HCT116 (cell line): ENCODE results near the gene GARS1. TPM values are rescaled to one million over a fixed set of nuclear protein-coding genes. Genes with fewer than 3 reads are reported as not detected.

Source experiments
- ATAC-seq: fragments of 200-7000 bp; cut with Tn5 transposase; 2 replicates; pipeline ENCODE4 v1.9.1; 2020; ENCODE audit warnings: mild to moderate bottlenecking, moderate library complexity
- BruUV-seq: library from RNA; stranded (reverse); fragments of 400-500 nt; replicated peaks from 2 replicates; lab custom pipeline; 2021; lab: Mats Ljungman, UMichigan
- CTCF ChIA-PET: fragments of 300-600 bp; sonication (Branson Sonifier 250); formaldehyde crosslinking; loops from one replicate; lab custom pipeline; 2021; ENCODE audit warnings: antibody characterized with exemption; lab: Charles Lee
- POLR2A ChIA-PET: fragments of 300-600, 350-600 bp; sonication (Branson Sonifier 250); formaldehyde crosslinking; loops from one replicate; lab custom pipeline; 2021; ENCODE audit warnings: antibody characterized with exemption; lab: Charles Lee
- RAD21 ChIA-PET, 2 experiments: fragments of 300-600 bp; sonication (Branson Sonifier 250); formaldehyde crosslinking; loops; one replicate each; lab custom pipeline; 2023; ENCODE audit warnings: low total read pairs in 2 of 2; ENCODE audit not compliant: uncharacterized antibody in 2 of 2, unreplicated experiment in 2 of 2, low non-redundant PET in 1 of 2; lab: Charles Lee
- DNase-seq: peaks from one replicate; pipeline ENCODE4 v3.0.0-alpha.2; 2010; ENCODE audit warnings: low read depth, low spot score
- H2AFZ ChIP-seq: fragments of 200-600 bp; shearing (Covaris generic), sonication (generic); 2 replicates; pipeline ENCODE4 v1.6.1; 2017; ENCODE audit warnings: low read depth, mixed run types, mixed read lengths, antibody characterized with exemption, low read length; ENCODE audit not compliant: poor library complexity, severe bottlenecking
- H3K27ac ChIP-seq: 2 replicates; pipeline ENCODE4 v1.5.1; 2012; ENCODE audit warnings: low read depth, low read length
- H3K27me3 ChIP-seq: fragments of 200-600 bp; sonication (generic); 2 replicates; pipeline ENCODE4 v1.6.1; 2016; ENCODE audit warnings: mixed run types, low read length, mixed read lengths; ENCODE audit not compliant: insufficient read depth
- H3K36me3 ChIP-seq, 2 experiments: fragments of 200-500 bp in 1 of 2; fragments of 200-600 bp in 1 of 2; sonication (Bioruptor generic) in 1 of 2; sonication (generic) in 1 of 2; 2 replicates each; pipeline versions ENCODE4 v1.5.1 to v1.6.1; 2014 to 2016; ENCODE audit warnings: low read length in 2 of 2, inconsistent platforms in 1 of 2, mixed read lengths in 1 of 2, mixed run types in 1 of 2; ENCODE audit not compliant: insufficient read depth in 2 of 2, control insufficient read depth in 1 of 2
- H3K4me1 ChIP-seq, 2 experiments: fragments of 200-600 bp in 1 of 2; sonication (generic) in 1 of 2; 2 replicates each; pipeline versions ENCODE4 v1.5.1 to v1.6.1; 2012 to 2017; ENCODE audit warnings: low read length in 2 of 2, inconsistent platforms in 1 of 2, mild to moderate bottlenecking in 1 of 2, mixed read lengths in 1 of 2, mixed run types in 1 of 2, moderate library complexity in 1 of 2; ENCODE audit not compliant: insufficient read depth in 2 of 2, control insufficient read depth in 1 of 2
- H3K4me2 ChIP-seq: fragments of 200-600 bp; sonication (generic); 2 replicates; pipeline ENCODE4 v1.6.1; 2017; ENCODE audit warnings: mixed run types, low read length, mixed read lengths
- H3K4me3 ChIP-seq, 2 experiments: fragments of 200-600 bp in 1 of 2; sonication (generic) in 1 of 2; replicated peaks in 1 of 2; 2 replicates each; pipeline ENCODE4 v1.5.1; 2011 to 2016; ENCODE audit warnings: low read length in 2 of 2, control low read depth in 1 of 2, low read depth in 1 of 2, mild to moderate bottlenecking in 1 of 2, mixed read lengths in 1 of 2, mixed run types in 1 of 2
- H3K79me2 ChIP-seq: fragments of 200-600 bp; sonication (generic); 2 replicates; pipeline ENCODE4 v1.6.1; 2017; ENCODE audit warnings: mild to moderate bottlenecking, mixed run types, low read length, moderate library complexity, mixed read lengths; ENCODE audit not compliant: insufficient read depth
- H3K9ac ChIP-seq: fragments of 200-600 bp; sonication (generic); 2 replicates; pipeline ENCODE4 v1.6.1; 2016; ENCODE audit warnings: low read length, mixed read lengths
- H3K9me2 ChIP-seq: fragments of 200-600 bp; sonication (generic), shearing (Covaris generic); 2 replicates; pipeline ENCODE4 v1.6.1; 2017; ENCODE audit warnings: mixed run types, mild to moderate bottlenecking, moderate library complexity; ENCODE audit not compliant: insufficient read depth
- H3K9me3 ChIP-seq, 2 experiments: fragments of 200-500 bp in 1 of 2; fragments of 200-600 bp in 1 of 2; sonication (Bioruptor generic) in 1 of 2; sonication (generic) in 1 of 2; 2 replicates each; pipeline ENCODE4 v1.6.1; 2014 to 2017; ENCODE audit warnings: low read length in 2 of 2, mixed read lengths in 2 of 2, inconsistent platforms in 1 of 2, low read depth in 1 of 2, mild to moderate bottlenecking in 1 of 2, mixed run types in 1 of 2, moderate library complexity in 1 of 2; ENCODE audit not compliant: control insufficient read depth in 1 of 2, insufficient read depth in 1 of 2
- H4K20me1 ChIP-seq: fragments of 200-600 bp; sonication (generic), shearing (Covaris generic); 2 replicates; pipeline ENCODE4 v1.6.1; 2017; ENCODE audit warnings: mixed run types, mild to moderate bottlenecking, moderate library complexity; ENCODE audit not compliant: insufficient read depth
- CEBPB ChIP-seq: IDR thresholded peaks from 2 replicates; pipeline ENCODE4 v1.6.1; 2012; ENCODE audit warnings: low read depth
- ELF1 ChIP-seq: IDR thresholded peaks from 2 replicates; pipeline ENCODE4 v1.6.1; 2012; ENCODE audit warnings: low read depth, borderline replicate concordance
- FOSL1 ChIP-seq: IDR thresholded peaks from 2 replicates; pipeline ENCODE4 v1.6.1; 2012; ENCODE audit warnings: low read depth
- JUND ChIP-seq: IDR thresholded peaks from 2 replicates; pipeline ENCODE4 v1.6.1; 2012
- SRF ChIP-seq: IDR thresholded peaks from 2 replicates; pipeline ENCODE4 v1.6.1; 2012; ENCODE audit warnings: low read depth
- intact Hi-C: fragments of 100-400 bp; cut with micrococcal nuclease; formaldehyde crosslinking; loops from 2 replicates; pipeline ENCODE4 v1.10.0; 2022
- total RNA-seq: library from RNA; stranded (reverse); gene quantifications from one replicate; pipeline ENCODE4 v1.2.1, GENCODE V29; 2021; ENCODE audit not compliant: unreplicated experiment
- TF ChIP-seq, protein P1 (sequence below), 3 experiments: fragments of 200-600 bp in 1 of 3; sonication (generic) in 1 of 3; IDR thresholded peaks in 2 of 3; conservative IDR thresholded peaks in 1 of 3; 2 replicates each; pipeline ENCODE4 v1.5.1; 2012 to 2017; ENCODE audit warnings: low read depth in 2 of 3, low read length in 2 of 3, antibody characterized with exemption in 1 of 3, borderline replicate concordance in 1 of 3, control low read depth in 1 of 3, mild to moderate bottlenecking in 1 of 3, mixed read lengths in 1 of 3, mixed run types in 1 of 3, moderate library complexity in 1 of 3; ENCODE audit not compliant: insufficient read depth in 1 of 3
- TF ChIP-seq, protein P2 (sequence below): IDR thresholded peaks from 2 replicates; pipeline ENCODE4 v1.6.1; 2012
- TF ChIP-seq, protein P3 (sequence below): IDR thresholded peaks from 2 replicates; pipeline ENCODE4 v1.6.1; 2012; ENCODE audit warnings: low read depth

Gene GARS1
- total RNA-seq, 1 experiment from 2014 or later: 329 TPM

DNA sequence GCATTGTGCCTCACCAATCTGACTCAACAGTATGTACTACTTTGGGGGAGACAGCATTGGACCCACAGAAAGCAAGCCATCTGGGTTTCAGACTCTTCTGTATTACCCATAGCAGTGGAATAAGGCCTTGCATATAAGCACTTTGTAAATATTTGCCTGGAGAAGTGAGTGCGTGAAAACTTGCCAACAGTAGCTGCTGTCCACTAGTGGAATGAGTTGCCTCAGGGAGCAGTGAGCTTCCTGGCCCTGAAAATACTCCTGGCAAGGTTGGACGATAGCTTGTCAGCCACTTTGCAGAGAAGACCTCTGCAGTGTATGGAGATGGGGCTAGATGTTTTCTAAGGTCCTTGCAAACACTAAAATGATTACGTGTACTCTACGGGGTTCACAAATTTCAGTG lies 21.6 kb downstream of the GARS1 start:
- BruUV-seq: no TSS peak
- no peak overlapping the region for H3K27ac ChIP-seq
- no peak overlapping the region for H3K4me3 ChIP-seq
- no peak overlapping the region for H3K9ac ChIP-seq
- H3K27me3 ChIP-seq: no peaks in the 10 kb centered on the region
- no peaks in the 10 kb centered on the region for H3K9me2 ChIP-seq
- H3K4me2 ChIP-seq: no peak overlapping the region
- TF ChIP-seq JUND (no peak), ELF1 (no peak), CEBPB (no peak), FOSL1 (no peak), SRF (no peak)
- TF ChIP-seq, protein P1, sequence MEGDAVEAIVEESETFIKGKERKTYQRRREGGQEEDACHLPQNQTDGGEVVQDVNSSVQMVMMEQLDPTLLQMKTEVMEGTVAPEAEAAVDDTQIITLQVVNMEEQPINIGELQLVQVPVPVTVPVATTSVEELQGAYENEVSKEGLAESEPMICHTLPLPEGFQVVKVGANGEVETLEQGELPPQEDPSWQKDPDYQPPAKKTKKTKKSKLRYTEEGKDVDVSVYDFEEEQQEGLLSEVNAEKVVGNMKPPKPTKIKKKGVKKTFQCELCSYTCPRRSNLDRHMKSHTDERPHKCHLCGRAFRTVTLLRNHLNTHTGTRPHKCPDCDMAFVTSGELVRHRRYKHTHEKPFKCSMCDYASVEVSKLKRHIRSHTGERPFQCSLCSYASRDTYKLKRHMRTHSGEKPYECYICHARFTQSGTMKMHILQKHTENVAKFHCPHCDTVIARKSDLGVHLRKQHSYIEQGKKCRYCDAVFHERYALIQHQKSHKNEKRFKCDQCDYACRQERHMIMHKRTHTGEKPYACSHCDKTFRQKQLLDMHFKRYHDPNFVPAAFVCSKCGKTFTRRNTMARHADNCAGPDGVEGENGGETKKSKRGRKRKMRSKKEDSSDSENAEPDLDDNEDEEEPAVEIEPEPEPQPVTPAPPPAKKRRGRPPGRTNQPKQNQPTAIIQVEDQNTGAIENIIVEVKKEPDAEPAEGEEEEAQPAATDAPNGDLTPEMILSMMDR (IDR thresholded peaks at IDR 0.05 in 2 of 3, conservative IDR thresholded peaks at IDR 0.05 in 1 of 3; ENCODE audit: borderline replicate concordance in 1 of 3, insufficient read depth in 1 of 3, low read depth in 2 of 3, low read length in 2 of 3): no peak
- TF ChIP-seq, protein P2, sequence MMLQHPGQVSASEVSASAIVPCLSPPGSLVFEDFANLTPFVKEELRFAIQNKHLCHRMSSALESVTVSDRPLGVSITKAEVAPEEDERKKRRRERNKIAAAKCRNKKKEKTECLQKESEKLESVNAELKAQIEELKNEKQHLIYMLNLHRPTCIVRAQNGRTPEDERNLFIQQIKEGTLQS: no peak
- TF ChIP-seq, protein P3, sequence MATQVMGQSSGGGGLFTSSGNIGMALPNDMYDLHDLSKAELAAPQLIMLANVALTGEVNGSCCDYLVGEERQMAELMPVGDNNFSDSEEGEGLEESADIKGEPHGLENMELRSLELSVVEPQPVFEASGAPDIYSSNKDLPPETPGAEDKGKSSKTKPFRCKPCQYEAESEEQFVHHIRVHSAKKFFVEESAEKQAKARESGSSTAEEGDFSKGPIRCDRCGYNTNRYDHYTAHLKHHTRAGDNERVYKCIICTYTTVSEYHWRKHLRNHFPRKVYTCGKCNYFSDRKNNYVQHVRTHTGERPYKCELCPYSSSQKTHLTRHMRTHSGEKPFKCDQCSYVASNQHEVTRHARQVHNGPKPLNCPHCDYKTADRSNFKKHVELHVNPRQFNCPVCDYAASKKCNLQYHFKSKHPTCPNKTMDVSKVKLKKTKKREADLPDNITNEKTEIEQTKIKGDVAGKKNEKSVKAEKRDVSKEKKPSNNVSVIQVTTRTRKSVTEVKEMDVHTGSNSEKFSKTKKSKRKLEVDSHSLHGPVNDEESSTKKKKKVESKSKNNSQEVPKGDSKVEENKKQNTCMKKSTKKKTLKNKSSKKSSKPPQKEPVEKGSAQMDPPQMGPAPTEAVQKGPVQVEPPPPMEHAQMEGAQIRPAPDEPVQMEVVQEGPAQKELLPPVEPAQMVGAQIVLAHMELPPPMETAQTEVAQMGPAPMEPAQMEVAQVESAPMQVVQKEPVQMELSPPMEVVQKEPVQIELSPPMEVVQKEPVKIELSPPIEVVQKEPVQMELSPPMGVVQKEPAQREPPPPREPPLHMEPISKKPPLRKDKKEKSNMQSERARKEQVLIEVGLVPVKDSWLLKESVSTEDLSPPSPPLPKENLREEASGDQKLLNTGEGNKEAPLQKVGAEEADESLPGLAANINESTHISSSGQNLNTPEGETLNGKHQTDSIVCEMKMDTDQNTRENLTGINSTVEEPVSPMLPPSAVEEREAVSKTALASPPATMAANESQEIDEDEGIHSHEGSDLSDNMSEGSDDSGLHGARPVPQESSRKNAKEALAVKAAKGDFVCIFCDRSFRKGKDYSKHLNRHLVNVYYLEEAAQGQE: no peak
- DNase-seq: no peak
- CTCF ChIA-PET: no interaction called here
- H3K4me1 ChIP-seq: no peaks in the 10 kb centered on the region
- H3K9me3 ChIP-seq: no peaks in the 10 kb centered on the region
- H2AFZ ChIP-seq: no peak overlapping the region
- POLR2A ChIA-PET: no interaction called here
- H3K36me3 ChIP-seq: peaks cover 59 to 71% of the 10 kb centered on the region in 2 experiments
- intact Hi-C loops: loop anchor here (2.0 kb wide), 1 partner anchor 14 kb away; no protein-coding TSS in a partner anchor
- H4K20me1 ChIP-seq: peaks cover 2% of the 10 kb centered on the region; the same call in 1 of the 2 replicates
- RAD21 ChIA-PET: no interaction called here
- H3K79me2 ChIP-seq: peaks cover 81% of the 10 kb centered on the region
- no peak for ATAC-seq
